Spleen (tissue), 11 donors: Measurements from ENCODE around the gene TMEM38A. TPM values are rescaled to one million over a fixed set of nuclear protein-coding genes. Genes with fewer than 3 reads are reported as not detected.
A peak's percentile ranks its signal among the peaks of the same experiment; 100 is the strongest.

Experiments used
- DNase-seq: peaks from one replicate; pipeline ENCODE4 v3.0.0-alpha.2; 2020
- H3K27ac ChIP-seq, 8 donors: fragments of 200-600 bp; sonication (generic) in 7 of 8; 1 replicate in 4 of 8; 2 replicates in 4 of 8; pipeline versions ENCODE4 v1.5.0 to v1.8.0; 2016 to 2021; ENCODE audit warnings: inconsistent platforms in 4 of 8, mild to moderate bottlenecking in 4 of 8, moderate library complexity in 1 of 8
- H3K27me3 ChIP-seq, 7 donors: fragments of 200-600 bp; sonication (generic) in 6 of 7; replicated peaks in 1 of 7; 1 replicate in 4 of 7; 2 replicates in 3 of 7; pipeline versions ENCODE4 v1.5.0 to v1.8.0; 2016 to 2021; ENCODE audit warnings: inconsistent platforms in 3 of 7, mild to moderate bottlenecking in 1 of 7
- H3K36me3 ChIP-seq, 6 donors: fragments of 200-600 bp; sonication (generic) in 5 of 6; 1 replicate in 4 of 6; 2 replicates in 2 of 6; pipeline versions ENCODE4 v1.5.0 to v1.8.0; 2016 to 2021; ENCODE audit warnings: inconsistent platforms in 2 of 6
- H3K4me1 ChIP-seq, 6 donors: fragments of 200-600 bp; sonication (generic) in 5 of 6; 1 replicate in 3 of 6; 2 replicates in 3 of 6; pipeline versions ENCODE4 v1.5.0 to v1.8.0; 2016 to 2021; ENCODE audit warnings: inconsistent platforms in 3 of 6
- H3K4me3 ChIP-seq, 8 donors: fragments of 200-600 bp; sonication (generic) in 7 of 8; 1 replicate in 4 of 8; 2 replicates in 4 of 8; pipeline versions ENCODE4 v1.5.0 to v1.8.0; 2016 to 2021; ENCODE audit warnings: inconsistent platforms in 4 of 8, mild to moderate bottlenecking in 4 of 8, moderate library complexity in 2 of 8
- H3K9me3 ChIP-seq, 8 donors: fragments of 200-600 bp; sonication (generic) in 7 of 8; 1 replicate in 4 of 8; 2 replicates in 4 of 8; pipeline versions ENCODE4 v1.5.0 to v1.8.0; 2016 to 2021; ENCODE audit warnings: inconsistent platforms in 4 of 8
- POLR2A ChIP-seq, 3 donors: fragments of 450-650 bp; IDR thresholded peaks; one replicate each; pipeline ENCODE4 v1.5.1; 2017; ENCODE audit warnings: antibody characterized with exemption in 3 of 3, mild to moderate bottlenecking in 1 of 3
- POLR2AphosphoS5 ChIP-seq, 3 donors: sonication (generic); formaldehyde crosslinking; IDR thresholded peaks; one replicate each; pipeline ENCODE4 v1.5.1; 2017; ENCODE audit warnings: antibody characterized with exemption in 3 of 3
- WGBS, 5 donors: extraction: QIAGEN DNeasy Blood & Tissue Kit in 3 of 5; methylation state at CpG; one replicate each; pipeline versions ENCODE4 v1.1.5 to v1.1.7; 2013 to 2018; 5-methylcytosine and 5-hydroxymethylcytosine counted together
- intact Hi-C: fragments of 100-400 bp; cut with DNase I; formaldehyde crosslinking; loops from one replicate; pipeline ENCODE4 v1.15.0; 2023; ENCODE audit warnings: low total_unique reads
- polyA plus RNA-seq, 3 donors: library from polyadenylated mRNA; stranded (reverse); fragments of 200-250 nt; gene quantifications; one replicate each; pipeline ENCODE4 v1.2.1, GENCODE V29; 2013
- total RNA-seq, 7 donors: library from RNA; depleted of rRNA in 3 of 7; stranded (reverse); fragments of >200 nt in 3 of 7; fragmentation: NEBNext Ultra II Directional in 4 of 7; extraction: Animal tissue kit (Norgen Biotek cat#: 25700) in 4 of 7; gene quantifications; one replicate each; pipeline versions ENCODE4 v1.1.0 to v1.2.1, GENCODE V29; 2016 to 2021
- TF ChIP-seq, protein P1 (sequence below), 11 experiments: fragments of 200-600 bp in 7 of 11; fragments of 450-650 bp in 4 of 11; sonication (generic) in 4 of 11; IDR thresholded peaks in 8 of 11; conservative IDR thresholded peaks in 3 of 11; 1 replicate in 7 of 11; 2 replicates in 4 of 11; pipeline versions ENCODE4 v1.4.0 to v1.8.0; 2016 to 2021; ENCODE audit warnings: antibody characterized with exemption in 11 of 11, inconsistent platforms in 4 of 11, mild to moderate bottlenecking in 1 of 11
- donor health status: healthy with polysubstance abuse.
- donor health status: DM: no; HTN: no; CAD: no; lungs with moderate emphysema.
- donor health status: DM: no; HTN: no; CAD: no.
- donor health status: Bipolar disorder and iron deficiency.
- donor health status: healthy.
- donor health status: DM: no; HTN: no; CAD: no.
- donor health status: DM: yes; HTN: yes; CAD: no.

The TMEM38A gene
- total and polyA plus RNA-seq, 10 donors: 1.5 to 5.4 (median 2.8) TPM

DNA sequence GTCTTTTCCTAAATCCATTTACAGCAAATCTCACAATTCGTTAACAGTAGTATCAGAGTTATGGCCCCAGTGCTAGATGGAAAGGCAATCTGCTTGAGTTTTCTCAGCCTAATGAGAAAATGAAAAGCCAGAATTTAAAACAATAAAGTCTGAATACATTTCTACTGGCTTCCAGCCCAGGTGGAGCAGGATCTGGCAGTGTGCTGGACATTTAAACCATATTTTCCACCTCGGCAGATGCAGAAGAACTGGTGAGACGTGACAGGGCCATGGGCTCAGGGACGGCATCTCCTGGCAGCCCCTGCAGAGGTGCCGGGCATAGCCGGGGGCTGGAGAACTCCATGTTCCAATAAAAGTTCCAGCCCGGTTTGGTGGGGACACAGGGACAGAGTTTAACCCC lies 8.1 kb upstream of the TMEM38A start:
- no peak for DNase-seq
- Histone ChIP-seq H3K9me3 (no peaks in the 10 kb centered on the region), H3K4me1 (peaks cover 0 to 61% (median 17%) of the 10 kb centered on the region in 6 donors), H3K27ac (no peak overlapping the region), H3K4me3 (no peak overlapping the region), H3K27me3 (no peaks in the 10 kb centered on the region), H3K36me3 (peaks cover 2 to 100% (median 79%) of the 10 kb centered on the region in 6 donors)
- intact Hi-C loops: no loop called here
- TF ChIP-seq POLR2AphosphoS5 (IDR thresholded peaks at IDR 0.05) (no peak), POLR2A (IDR thresholded peaks at IDR 0.05) (no peak)
- TF ChIP-seq, protein P1, sequence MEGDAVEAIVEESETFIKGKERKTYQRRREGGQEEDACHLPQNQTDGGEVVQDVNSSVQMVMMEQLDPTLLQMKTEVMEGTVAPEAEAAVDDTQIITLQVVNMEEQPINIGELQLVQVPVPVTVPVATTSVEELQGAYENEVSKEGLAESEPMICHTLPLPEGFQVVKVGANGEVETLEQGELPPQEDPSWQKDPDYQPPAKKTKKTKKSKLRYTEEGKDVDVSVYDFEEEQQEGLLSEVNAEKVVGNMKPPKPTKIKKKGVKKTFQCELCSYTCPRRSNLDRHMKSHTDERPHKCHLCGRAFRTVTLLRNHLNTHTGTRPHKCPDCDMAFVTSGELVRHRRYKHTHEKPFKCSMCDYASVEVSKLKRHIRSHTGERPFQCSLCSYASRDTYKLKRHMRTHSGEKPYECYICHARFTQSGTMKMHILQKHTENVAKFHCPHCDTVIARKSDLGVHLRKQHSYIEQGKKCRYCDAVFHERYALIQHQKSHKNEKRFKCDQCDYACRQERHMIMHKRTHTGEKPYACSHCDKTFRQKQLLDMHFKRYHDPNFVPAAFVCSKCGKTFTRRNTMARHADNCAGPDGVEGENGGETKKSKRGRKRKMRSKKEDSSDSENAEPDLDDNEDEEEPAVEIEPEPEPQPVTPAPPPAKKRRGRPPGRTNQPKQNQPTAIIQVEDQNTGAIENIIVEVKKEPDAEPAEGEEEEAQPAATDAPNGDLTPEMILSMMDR (IDR thresholded peaks at IDR 0.05 in 8 of 11, conservative IDR thresholded peaks at IDR 0.05 in 3 of 11): no peak
- 78 to 93% (median 87%) methylated on average over 7 of the region's 7 CpGs for WGBS, 5 donors

DNA sequence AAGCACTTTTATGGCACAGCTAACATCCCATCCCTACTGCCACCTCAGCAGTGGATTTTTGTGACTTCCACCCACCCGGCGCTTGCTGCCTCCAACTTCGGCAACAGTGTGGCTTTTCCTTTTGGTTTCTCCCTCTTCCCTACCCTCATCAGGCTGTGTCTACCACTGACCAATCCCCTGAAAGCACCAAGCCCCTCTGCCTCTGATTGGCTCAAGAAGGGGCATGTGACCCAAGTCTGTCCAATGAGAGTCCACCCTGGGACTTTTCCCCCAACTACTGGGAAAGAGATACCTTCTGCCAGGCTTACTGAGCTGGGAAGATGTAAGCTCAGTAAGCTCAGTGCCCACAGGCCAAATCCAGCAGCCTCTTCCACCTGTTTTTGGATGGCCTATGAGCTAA lies 6.8 kb upstream of the TMEM38A start:
- TF ChIP-seq, protein P1 (IDR thresholded peaks at IDR 0.05 in 8 of 11, conservative IDR thresholded peaks at IDR 0.05 in 3 of 11): no peak
- TF ChIP-seq POLR2A (IDR thresholded peaks at IDR 0.05) (no peak), POLR2AphosphoS5 (IDR thresholded peaks at IDR 0.05) (no peak)
- WGBS, 5 donors: 92 to 98% (median 96%) methylated on average over 3 of the region's 3 CpGs
- H3K9me3 ChIP-seq: no peaks in the 10 kb centered on the region
- no peak overlapping the region for H3K4me3 ChIP-seq
- no peak for DNase-seq
- peaks cover 2 to 99% (median 82%) of the 10 kb centered on the region in 6 donors for H3K36me3 ChIP-seq
- peaks cover 8 to 71% (median 30%) of the 10 kb centered on the region in 6 donors for H3K4me1 ChIP-seq
- no peaks in the 10 kb centered on the region for H3K27me3 ChIP-seq
- intact Hi-C loops: no loop called here
- H3K27ac ChIP-seq: no peak overlapping the region

- no peaks in the 10 kb centered on the region for H3K27me3 ChIP-seq
- peak overlapping the region in 1 of 8 donors; percentile 13 for H3K27ac ChIP-seq
- intact Hi-C loops: no loop called here
- H3K36me3 ChIP-seq: peaks cover 2 to 94% (median 81%) of the 10 kb centered on the region in 6 donors
- DNase-seq: no peak
- peaks cover 10 to 71% (median 32%) of the 10 kb centered on the region in 6 donors for H3K4me1 ChIP-seq
- H3K4me3 ChIP-seq: no peak overlapping the region
- TF ChIP-seq, protein P1 (IDR thresholded peaks at IDR 0.05 in 8 of 11, conservative IDR thresholded peaks at IDR 0.05 in 3 of 11): no peak
- TF ChIP-seq POLR2AphosphoS5 (IDR thresholded peaks at IDR 0.05): no peak
- no peak for TF ChIP-seq POLR2A (IDR thresholded peaks at IDR 0.05)
- no peaks in the 10 kb centered on the region for H3K9me3 ChIP-seq
- WGBS, 5 donors: 89 to 98% (median 96%) methylated on average over 3 of the region's 3 CpGs
Observed at GRCh38 chr19:16654627-16655026, 6.3 kb upstream of the TMEM38A start.

DNA sequence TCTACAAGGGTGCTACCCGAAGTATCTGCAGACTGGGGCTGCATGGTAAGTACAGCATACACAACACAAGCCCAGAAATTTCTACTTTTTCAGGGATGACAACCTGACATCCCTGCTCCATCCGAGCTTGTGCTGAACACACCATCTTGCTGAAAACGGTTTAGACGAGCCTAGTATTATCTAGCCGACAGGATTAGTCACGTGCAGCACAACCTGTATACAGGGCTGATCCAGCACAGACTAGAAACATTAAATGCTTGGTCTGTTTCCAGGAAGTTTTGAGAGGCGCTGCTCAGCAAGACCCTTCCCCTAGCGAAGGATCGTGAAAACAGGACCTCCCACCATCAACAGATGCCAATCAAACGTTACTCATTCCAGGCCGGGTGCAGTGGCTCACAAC lies 5.2 kb upstream of the TMEM38A start:
- intact Hi-C loops: no loop called here
- WGBS, 5 donors: 84 to 94% (median 90%) methylated on average over 11 of the region's 11 CpGs

More for the DNA sequence above, 5.2 kb upstream of the TMEM38A start:
- H3K9me3 ChIP-seq: no peaks in the 10 kb centered on the region
- H3K36me3 ChIP-seq: peaks cover 2 to 83% (median 76%) of the 10 kb centered on the region in 6 donors
- H3K27me3 ChIP-seq: no peaks in the 10 kb centered on the region
- H3K27ac ChIP-seq: no peak overlapping the region
- no peak for TF ChIP-seq POLR2AphosphoS5 (IDR thresholded peaks at IDR 0.05)
- TF ChIP-seq, protein P1 (IDR thresholded peaks at IDR 0.05 in 8 of 11, conservative IDR thresholded peaks at IDR 0.05 in 3 of 11): no peak
- no peak for TF ChIP-seq POLR2A (IDR thresholded peaks at IDR 0.05)
- no peak for DNase-seq
- H3K4me3 ChIP-seq: no peak overlapping the region
- peaks cover 10 to 65% (median 30%) of the 10 kb centered on the region in 6 donors for H3K4me1 ChIP-seq
